Smooth muscle cell (in vitro differentiated cells): ENCODE measurements around the gene TBC1D22B. TPM values are rescaled to one million over a fixed set of nuclear protein-coding genes. Genes with fewer than 3 reads are reported as not detected.

Experiments
- DNase-seq: peaks from one replicate; lab custom pipeline; 2025; ENCODE audit not compliant: unreplicated experiment; lab: John Stamatoyannopoulos, UW
- H2AFZ ChIP-seq: fragments of 200-600 bp; sonication (generic); 2 replicates; pipeline ENCODE4 v1.6.0; 2016; ENCODE audit warnings: antibody characterized with exemption, low read depth, mild to moderate bottlenecking
- H3F3A ChIP-seq: fragments of 200-600 bp; sonication (generic); 2 replicates; pipeline ENCODE4 v1.6.0; 2017; ENCODE audit warnings: antibody characterized with exemption, low read depth
- H3K27ac ChIP-seq: fragments of 200-600 bp; sonication (generic); 2 replicates; pipeline ENCODE4 v1.5.1; 2016; ENCODE audit warnings: low read depth, mild to moderate bottlenecking
- H3K27me3 ChIP-seq: fragments of 200-600 bp; sonication (generic); 2 replicates; pipeline ENCODE4 v1.6.1; 2016; ENCODE audit warnings: low read depth, mild to moderate bottlenecking
- H3K36me3 ChIP-seq: fragments of 200-600 bp; sonication (generic); 2 replicates; pipeline ENCODE4 v1.5.1; 2016; ENCODE audit warnings: low read depth
- H3K4me1 ChIP-seq: fragments of 200-600 bp; sonication (generic); 2 replicates; pipeline ENCODE4 v1.5.1; 2016; ENCODE audit warnings: low read depth
- H3K4me2 ChIP-seq: fragments of 200-600 bp; sonication (generic); 2 replicates; pipeline ENCODE4 v1.6.0; 2016; ENCODE audit warnings: mild to moderate bottlenecking
- H3K4me3 ChIP-seq: fragments of 200-600 bp; sonication (generic); 2 replicates; pipeline ENCODE4 v1.5.1; 2016; ENCODE audit warnings: mild to moderate bottlenecking
- H3K79me2 ChIP-seq: fragments of 200-600 bp; sonication (generic); 2 replicates; pipeline ENCODE4 v1.6.0; 2016; ENCODE audit warnings: low read depth, mild to moderate bottlenecking
- H3K9ac ChIP-seq: fragments of 200-600 bp; sonication (generic); 2 replicates; pipeline ENCODE4 v1.6.0; 2016; ENCODE audit warnings: low read depth
- H3K9me3 ChIP-seq: fragments of 200-600 bp; sonication (generic); replicated peaks from 2 replicates; pipeline ENCODE4 v1.5.1; 2016; ENCODE audit warnings: low read depth
- H4K20me1 ChIP-seq: fragments of 200-600 bp; sonication (generic); 2 replicates; pipeline ENCODE4 v1.6.0; 2016; ENCODE audit warnings: low read depth
- CTCF ChIP-seq: fragments of 200-600 bp; sonication (generic); IDR thresholded peaks from 2 replicates; pipeline ENCODE4 v1.5.1; 2017; ENCODE audit warnings: borderline replicate concordance, mild to moderate bottlenecking, antibody characterized with exemption; ENCODE audit not compliant: insufficient read depth, poor library complexity, severe bottlenecking
- WGBS: methylation state at CpG from one replicate; pipeline ENCODE4 v1.1.7; 2016; ENCODE audit warnings: low lambda C conversion rate; 5-methylcytosine and 5-hydroxymethylcytosine counted together
- polyA plus RNA-seq: library from polyadenylated mRNA; unstranded; fragments of >200 nt; fragmentation: Nextera tagmentation; extraction: Ambion mirVana; gene quantifications from 2 replicates; pipeline ENCODE4 v1.2.1, GENCODE V29; 2016
- total RNA-seq: library from RNA; depleted of rRNA; stranded (reverse); fragments of >200 nt; gene quantifications from 2 replicates; pipeline ENCODE4 v1.2.3, GENCODE V29; 2014

Gene TBC1D22B
- total and polyA plus RNA-seq, 2 experiments from 2014 or later = 5.6 to 7.2 TPM

DNA sequence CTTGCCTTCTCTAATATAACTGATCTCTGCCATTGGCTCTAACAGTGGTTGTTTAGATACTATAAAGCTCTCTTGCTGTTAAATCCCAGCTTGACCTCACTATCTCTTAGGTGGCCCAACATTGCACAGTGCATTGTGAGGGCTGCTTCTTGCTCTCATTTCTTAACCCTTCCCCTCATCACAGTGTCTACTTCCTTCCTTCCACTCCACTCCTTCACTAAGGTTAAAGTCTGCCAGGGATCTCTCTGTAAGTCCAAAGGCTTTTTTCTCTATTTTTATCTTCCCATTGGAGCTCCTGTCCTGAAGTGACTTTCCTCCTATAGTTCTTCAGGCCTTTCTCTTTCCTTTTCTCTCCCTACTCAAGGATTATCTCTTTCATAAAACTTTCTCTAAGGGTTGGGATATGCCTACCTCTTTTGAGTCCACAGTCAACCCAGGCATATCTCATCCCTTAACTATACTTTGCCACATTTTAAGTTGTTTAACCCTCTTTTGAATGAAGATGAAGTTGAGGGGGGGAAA is 4.0 kb upstream of the TBC1D22B start:
- H3K36me3 ChIP-seq = no peaks in the 10 kb centered on the region
- no peak for DNase-seq
- H3K9me3 ChIP-seq = no peaks in the 10 kb centered on the region

GRCh38 chr6:37254881-37255280 is 2.7 kb upstream of the TBC1D22B start:
- no peak overlapping the region for H3K4me3 ChIP-seq
- WGBS = 88% methylated on average over 5 of the region's 5 CpGs
- H4K20me1 ChIP-seq = no peaks in the 10 kb centered on the region
- H3K9ac ChIP-seq = no peak overlapping the region
- peaks cover 18% of the 10 kb centered on the region for H3K79me2 ChIP-seq
- no peaks in the 10 kb centered on the region for H3F3A ChIP-seq
- H3K4me2 ChIP-seq = no peak overlapping the region
- no peak for DNase-seq
- H3K27ac ChIP-seq = no peak overlapping the region
- no peaks in the 10 kb centered on the region for H3K27me3 ChIP-seq
- no peak for TF ChIP-seq CTCF
- H3K36me3 ChIP-seq = no peaks in the 10 kb centered on the region
- no peak overlapping the region for H2AFZ ChIP-seq
- H3K4me1 ChIP-seq = no peaks in the 10 kb centered on the region
- H3K9me3 ChIP-seq = no peaks in the 10 kb centered on the region

More for the DNA sequence above, 4.0 kb upstream of the TBC1D22B start:
- no peak overlapping the region for H3K9ac ChIP-seq
- H2AFZ ChIP-seq = no peak overlapping the region
- no peaks in the 10 kb centered on the region for H4K20me1 ChIP-seq
- peaks cover 4% of the 10 kb centered on the region for H3K79me2 ChIP-seq
- no peaks in the 10 kb centered on the region for H3K27me3 ChIP-seq
- H3K4me1 ChIP-seq = no peaks in the 10 kb centered on the region
- H3K27ac ChIP-seq = no peak overlapping the region
- no peak overlapping the region for H3K4me3 ChIP-seq
- no peak overlapping the region for H3K4me2 ChIP-seq
- TF ChIP-seq CTCF = no peak
- no peaks in the 10 kb centered on the region for H3F3A ChIP-seq

DNA sequence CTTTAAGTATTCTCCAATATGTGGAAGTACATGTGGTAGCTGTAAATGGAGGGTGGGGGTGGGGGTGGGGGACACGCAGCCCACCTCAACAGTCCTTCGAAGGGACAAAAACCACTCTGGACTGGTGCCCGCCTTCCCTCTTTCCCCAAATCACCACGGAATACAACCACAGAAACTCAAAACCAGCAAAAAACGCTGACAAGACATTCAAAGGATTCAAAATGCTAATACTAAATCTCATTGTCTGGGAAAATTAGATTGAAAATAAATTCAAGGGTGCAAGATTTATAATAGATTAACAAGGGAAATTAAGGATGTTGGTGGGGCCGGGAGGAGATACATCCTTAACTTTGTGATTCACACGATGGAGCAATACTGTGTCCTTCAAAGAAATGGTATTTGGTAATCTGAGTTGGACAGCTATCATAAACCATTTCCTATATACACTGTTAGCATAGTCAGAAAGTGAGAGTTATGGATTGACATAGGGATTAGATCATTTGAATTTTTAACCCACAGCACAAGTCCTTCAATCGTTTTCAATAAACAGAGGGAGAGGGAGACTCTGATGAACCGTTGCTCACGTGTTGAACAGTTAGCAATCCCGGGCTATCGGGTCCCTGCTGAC is 766 bp upstream of the TBC1D22B start:
- peak overlapping the region; percentile 74 for H2AFZ ChIP-seq
- peak overlapping the region; percentile 93 for H3K4me2 ChIP-seq
- WGBS = 53% methylated on average over 12 of the region's 12 CpGs
- no peaks in the 10 kb centered on the region for H3K27me3 ChIP-seq
- H3K4me3 ChIP-seq = peak overlapping the region; percentile 78
- no peak for DNase-seq
- H3K27ac ChIP-seq = no peak overlapping the region
- H3K9ac ChIP-seq = no peak overlapping the region
- H3K9me3 ChIP-seq = no peaks in the 10 kb centered on the region
- H3F3A ChIP-seq = no peaks in the 10 kb centered on the region
- no peaks in the 10 kb centered on the region for H3K36me3 ChIP-seq
- H3K79me2 ChIP-seq = peaks cover 36% of the 10 kb centered on the region
- peaks cover 8% of the 10 kb centered on the region for H4K20me1 ChIP-seq
- TF ChIP-seq CTCF = no peak
- H3K4me1 ChIP-seq = no peaks in the 10 kb centered on the region

GRCh38 chr6:37257320-37257633 is 295 bp upstream of the TBC1D22B start:
- H3K4me2 ChIP-seq = peak overlapping the region; percentile 93
- H3K36me3 ChIP-seq = no peaks in the 10 kb centered on the region
- no peaks in the 10 kb centered on the region for H3K27me3 ChIP-seq
- no peaks in the 10 kb centered on the region for H3F3A ChIP-seq
- no peak for TF ChIP-seq CTCF
- H4K20me1 ChIP-seq = peaks cover 11% of the 10 kb centered on the region
- H3K9me3 ChIP-seq = no peaks in the 10 kb centered on the region
- no peaks in the 10 kb centered on the region for H3K4me1 ChIP-seq
- H3K27ac ChIP-seq = no peak overlapping the region
- H3K4me3 ChIP-seq = peak overlapping the region; percentile 78
- H3K79me2 ChIP-seq = peaks cover 39% of the 10 kb centered on the region
- H3K9ac ChIP-seq = no peak overlapping the region
- DNase-seq = no peak
- peak overlapping the region; percentile 74 for H2AFZ ChIP-seq
- 1% methylated on average over 9 of the region's 9 CpGs for WGBS
